NCI-H1092 (cell line): ENCODE measurements around the gene AHNAK.
A peak's percentile ranks its signal among the peaks of the same experiment; 100 is the strongest.

Experiments used
- DNase-seq: peaks from one replicate; lab custom pipeline; 2025; lab: John Stamatoyannopoulos, UW

Gene AHNAK

GRCh38 chr11:62494246-62494645 is 52.4 kb downstream of the AHNAK start:
- no peak for DNase-seq

- no peak for DNase-seq
Observed at GRCh38 chr11:62493801-62494200, 52.8 kb downstream of the AHNAK start.

DNA sequence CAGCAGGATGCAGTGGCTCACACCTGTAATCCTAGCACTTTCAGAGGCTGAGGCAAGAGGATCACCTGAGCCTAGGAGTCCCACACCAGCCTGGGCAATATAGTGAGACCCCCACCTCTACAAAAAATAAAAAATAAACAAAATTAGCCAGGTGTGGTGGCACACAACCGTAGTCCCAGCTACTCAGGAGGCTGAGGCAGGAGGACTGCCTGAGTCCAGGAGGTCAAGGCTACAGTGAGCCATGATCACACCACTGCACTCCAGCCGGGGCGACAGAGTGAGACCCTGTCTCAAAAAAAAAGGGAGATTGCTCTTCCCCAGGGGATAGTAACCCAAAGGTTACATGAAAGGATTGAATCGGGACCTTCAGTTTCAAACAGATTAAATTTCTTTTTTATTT is 54.0 kb downstream of the AHNAK start:
- DNase-seq, result no peak

- no peak for DNase-seq
Observed at GRCh38 chr11:62491571-62492329, 54.9 kb downstream of the AHNAK start.

DNA sequence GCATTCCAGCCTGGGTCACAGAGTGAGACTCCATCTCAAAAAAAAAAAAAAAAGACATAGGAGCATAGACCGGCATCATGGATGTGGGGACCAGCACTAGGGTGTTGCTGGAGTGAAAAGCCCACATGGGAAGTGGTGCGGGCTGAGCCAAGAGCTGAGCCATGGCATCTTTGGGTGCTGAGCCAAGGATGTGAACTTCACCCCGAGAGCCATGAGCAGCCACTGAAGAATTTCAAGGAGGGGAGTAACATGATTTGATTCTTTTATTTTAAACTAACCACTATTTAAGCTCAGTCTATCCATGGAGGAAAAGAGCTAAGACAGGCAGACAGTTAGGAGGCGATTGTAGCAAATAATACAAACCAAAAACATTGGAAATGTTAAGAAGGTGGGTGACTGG is 57.4 kb downstream of the AHNAK start:
- DNase-seq, result no peak

- DNase-seq, result peak; percentile 51
Observed at GRCh38 chr11:62487738-62488551, 58.7 kb downstream of the AHNAK start.

DNA sequence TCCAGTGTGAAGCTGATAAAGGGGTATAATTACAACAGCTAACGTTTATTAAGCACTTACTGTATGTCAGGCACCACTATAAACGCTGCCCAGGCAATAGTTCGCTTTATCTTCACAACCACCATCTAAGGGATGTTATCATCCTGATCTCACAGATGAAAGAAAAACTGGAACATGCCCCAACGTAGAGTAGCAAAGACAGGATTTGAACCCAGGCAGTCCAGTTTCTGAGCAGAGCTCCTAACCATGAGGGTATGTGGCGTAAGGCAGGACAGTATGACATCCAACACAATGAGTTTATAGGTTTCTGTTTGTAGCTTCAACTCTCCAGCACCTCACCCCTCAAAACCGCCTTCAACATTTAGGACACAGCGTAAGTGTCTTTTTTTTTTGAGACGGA is 59.5 kb downstream of the AHNAK start:
- DNase-seq, result no peak

DNA sequence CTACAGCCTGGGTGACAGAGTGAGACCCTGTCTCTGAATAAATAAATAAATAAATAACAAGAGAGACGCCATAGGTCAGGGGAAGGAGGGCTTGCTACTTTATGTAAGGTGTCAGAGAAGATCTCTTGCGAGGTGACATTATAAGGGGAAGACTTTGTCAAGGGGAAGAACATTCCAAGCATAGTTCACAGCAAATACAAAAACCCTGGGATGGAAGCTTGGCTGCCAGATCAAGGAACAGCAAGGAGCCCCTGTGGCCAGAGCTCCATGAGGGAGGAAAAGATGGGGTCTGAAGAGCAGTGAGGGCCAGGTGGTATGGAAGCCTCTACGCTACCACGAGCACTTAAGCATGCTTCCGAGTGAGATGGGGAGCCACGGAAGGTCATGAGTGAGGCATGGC is 62.3 kb downstream of the AHNAK start:
- no peak for DNase-seq

- no peak for DNase-seq
Observed at GRCh38 chr11:62482753-62483152, 63.9 kb downstream of the AHNAK start.

DNA sequence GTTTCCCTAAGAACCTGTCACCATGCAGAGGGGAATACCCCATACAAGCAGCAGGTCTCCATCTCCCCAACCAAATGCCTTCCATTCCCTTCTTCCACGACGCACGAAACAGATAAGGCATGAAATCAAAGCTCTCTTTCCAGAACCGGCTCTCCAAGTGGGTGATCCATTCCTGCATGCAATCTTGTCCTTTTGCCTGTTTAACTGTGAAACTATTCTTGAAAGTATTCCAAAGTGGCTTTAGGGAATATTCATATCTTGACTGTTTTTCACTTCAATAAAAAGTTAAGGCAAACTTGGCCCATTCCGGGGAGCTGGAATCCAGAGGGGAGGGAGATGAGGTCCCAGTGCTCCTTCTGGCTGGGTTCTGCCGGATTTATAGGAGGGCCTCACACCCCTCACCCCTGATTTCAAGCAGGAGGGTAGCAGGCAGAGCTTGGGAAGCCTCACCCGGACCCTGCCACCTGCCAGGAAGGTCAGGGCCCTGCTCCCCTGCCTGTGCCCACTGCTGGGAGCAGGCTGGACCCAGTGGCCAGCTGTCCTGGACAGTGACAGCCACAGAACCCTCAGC is 66.9 kb downstream of the AHNAK start:
- DNase-seq, result no peak

DNA sequence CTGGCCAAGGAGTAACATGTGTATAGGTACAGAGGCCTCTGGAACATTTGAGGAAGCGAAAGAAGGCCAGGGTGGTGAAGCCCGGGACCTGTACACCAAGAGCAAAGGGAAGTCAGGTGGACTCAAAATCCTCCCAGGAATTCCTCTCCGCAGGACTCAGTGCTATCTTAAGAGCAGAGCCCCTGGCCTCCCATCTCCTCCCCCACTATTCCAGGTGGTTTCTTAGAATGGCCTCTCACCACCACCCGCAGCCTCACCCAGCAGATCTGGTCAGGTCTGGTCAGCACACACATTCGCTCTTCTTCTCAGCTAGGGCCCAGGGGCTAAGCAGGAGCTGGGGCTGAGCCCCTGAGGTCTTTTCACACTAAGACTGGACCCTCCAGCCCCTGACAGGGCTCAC is 68.7 kb downstream of the AHNAK start:
- no peak for DNase-seq

GRCh38 chr11:62472063-62472884 is 74.3 kb downstream of the AHNAK start:
- DNase-seq, result no peak

- DNase-seq, result no peak
Observed at GRCh38 chr11:62471603-62472002, 75.0 kb downstream of the AHNAK start.

- no peak for DNase-seq
Observed at GRCh38 chr11:62468577-62468976, 78.0 kb downstream of the AHNAK start.

DNA sequence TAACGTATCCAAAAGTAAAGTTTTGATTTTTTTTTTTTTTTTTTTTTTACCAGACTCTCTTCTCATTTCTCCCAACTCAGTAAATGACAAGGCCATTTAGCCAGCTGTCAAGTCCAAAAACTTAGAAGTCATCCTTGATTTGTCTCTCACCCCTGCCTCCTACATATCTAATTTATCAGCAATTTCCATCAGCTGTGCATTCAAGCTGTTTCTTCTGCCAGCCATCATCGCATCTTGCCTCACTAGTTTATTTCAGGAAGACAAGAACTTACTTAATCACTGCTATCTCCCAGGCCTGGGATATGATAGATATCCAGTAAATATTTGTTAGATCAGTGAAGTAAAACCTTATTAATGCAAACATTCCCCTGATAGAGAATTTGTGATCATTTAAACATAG is 80.2 kb downstream of the AHNAK start:
- no peak for DNase-seq

DNA sequence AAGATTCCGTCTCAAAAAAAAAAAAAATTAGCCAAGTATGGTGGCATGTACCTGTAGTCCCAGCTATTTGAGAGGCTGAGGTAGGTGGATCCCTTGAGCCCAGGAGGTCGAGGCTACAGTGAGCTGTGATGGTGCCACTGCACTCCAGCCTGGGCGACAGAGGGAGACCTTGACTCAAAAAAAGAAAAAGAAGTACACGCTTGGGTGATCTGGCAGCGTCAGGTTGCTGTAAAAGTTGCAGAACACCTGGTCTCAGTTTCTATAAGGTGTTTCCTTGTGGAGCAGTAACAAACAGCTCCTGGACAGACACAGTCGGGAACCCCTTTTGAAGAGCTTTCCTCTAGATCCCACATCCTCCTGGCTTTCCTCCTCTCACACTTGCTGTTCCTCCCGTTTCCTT is 82.0 kb downstream of the AHNAK start:
- no peak for DNase-seq

- no peak for DNase-seq
Observed at GRCh38 chr11:62463121-62463542, 83.5 kb downstream of the AHNAK start.

DNA sequence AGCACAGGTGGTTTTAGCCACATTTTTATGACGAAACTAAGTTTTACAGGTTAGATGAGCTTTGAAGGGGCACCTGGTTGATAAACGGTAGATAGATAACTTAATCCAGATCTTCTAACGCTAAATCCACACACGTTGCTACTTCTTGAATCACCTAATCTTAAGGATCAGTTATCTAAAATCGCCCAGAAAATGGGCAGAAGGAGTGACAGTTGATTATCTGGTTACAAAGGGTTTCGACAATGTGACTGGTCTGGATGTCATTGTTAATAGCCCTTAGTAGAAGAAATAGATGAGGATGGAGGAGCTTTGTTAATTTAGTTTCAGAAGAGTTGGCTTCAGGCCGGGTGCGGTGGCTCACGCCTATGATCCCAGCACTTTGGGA is 84.1 kb downstream of the AHNAK start:
- no peak for DNase-seq

DNA sequence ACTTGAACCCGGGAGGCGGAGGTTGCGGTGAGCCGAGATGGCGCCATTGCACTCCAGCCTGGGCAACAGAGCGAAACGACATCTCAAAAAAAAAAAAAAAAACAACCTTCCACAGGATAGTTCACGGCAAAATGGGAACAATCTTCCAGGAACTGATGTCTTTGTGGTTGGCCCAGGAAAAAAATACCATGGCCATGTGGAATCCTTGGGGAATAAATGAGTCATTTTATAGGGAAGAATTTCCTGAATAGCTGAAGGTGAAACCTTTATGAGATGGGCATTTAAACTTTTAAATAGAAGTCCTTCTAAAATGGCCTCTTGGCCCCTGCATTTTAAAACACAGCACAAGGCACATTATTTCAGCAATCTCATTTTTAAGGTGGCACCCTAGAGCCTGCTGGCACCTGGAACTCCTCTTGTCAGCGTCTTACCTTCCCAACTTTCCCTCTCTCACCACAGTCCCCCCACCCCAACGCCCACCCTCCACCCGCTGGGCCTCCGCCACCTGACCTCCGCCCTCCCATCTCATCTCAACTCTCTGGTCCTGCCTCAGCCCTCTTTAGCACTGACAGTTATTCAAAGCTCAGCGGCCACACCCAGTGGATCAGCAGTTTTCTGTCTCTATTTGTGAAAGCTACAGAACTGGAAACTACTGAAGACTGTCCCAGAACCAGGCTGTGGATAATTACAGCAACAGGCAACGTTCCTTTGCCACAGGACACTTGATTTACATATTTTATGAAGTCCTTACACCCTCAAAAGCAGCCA is 84.7 kb downstream of the AHNAK start:
- DNase-seq, result no peak

- no peak for DNase-seq
Observed at GRCh38 chr11:62459080-62459479, 87.5 kb downstream of the AHNAK start.

DNA sequence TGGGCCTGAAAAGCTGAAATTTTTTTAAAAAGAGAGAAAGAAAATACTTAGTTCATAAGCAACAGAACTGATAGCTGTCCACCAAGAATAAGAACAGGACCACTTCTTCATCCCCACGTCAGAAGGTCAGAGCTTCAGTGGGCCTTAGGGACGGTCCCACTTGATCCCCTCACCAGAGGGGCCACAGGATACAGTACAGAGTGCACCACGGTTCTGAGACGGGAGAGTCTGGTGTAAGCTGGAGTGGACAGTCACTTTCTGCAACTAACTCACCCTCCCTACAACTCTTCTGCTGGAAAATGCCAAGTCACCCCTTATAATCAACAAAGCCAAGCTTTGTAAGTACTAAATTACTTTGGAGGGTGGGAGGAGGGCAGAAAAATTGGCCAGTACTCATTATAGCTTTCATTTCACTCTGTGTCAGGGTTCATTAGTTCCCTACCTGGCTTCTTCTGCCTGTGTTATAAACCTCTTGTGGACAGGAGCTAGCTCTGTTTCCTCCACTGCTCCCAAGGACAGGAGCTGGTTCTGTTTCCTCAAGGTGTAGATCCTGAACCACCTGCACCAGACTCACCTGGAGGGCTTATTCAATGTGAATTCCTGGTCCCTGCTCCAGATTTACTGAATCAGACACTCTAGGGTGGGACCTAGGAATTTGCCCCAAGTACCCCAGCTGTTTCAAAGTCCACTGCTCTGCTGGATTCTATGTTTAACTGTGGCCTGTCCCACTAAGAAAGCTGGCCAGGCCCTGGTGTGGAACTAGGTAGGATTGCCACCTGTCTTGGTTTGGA is 88.2 kb downstream of the AHNAK start:
- no peak for DNase-seq
